Measurements from ENCODE around the gene ZNF765.
"Not testable (repeated sequence)": the region's sequence is repeated elsewhere in the genome, so short reads cannot be mapped to it uniquely, and the experiment has no call there.

Gene ZNF765

GRCh38 chr19:53394974-53395839 is at the start of gene ZNF765:
Gene ZNF765, plus strand, starts transcription at chr19:53395149. Its CDS starts 2,867 bp downstream, at chr19:53398016.
- DNase-seq (ENCODE audit: low spot score): peak; percentile 98

GRCh38 chr19:53355739-53356138 is 39.2 kb upstream of the ZNF765 start:
- no peak for DNase-seq (ENCODE audit: low spot score)

GRCh38 chr19:53357821-53358581 is 36.9 kb upstream of the ZNF765 start:
- DNase-seq (ENCODE audit: low spot score): peak; percentile 4

- not testable (repeated sequence) for DNase-seq (ENCODE audit: low spot score)
Observed at GRCh38 chr19:53360056-53360455, 34.9 kb upstream of the ZNF765 start.

- DNase-seq (ENCODE audit: low spot score): peak; percentile 89
Observed at GRCh38 chr19:53365134-53365898, 29.6 kb upstream of the ZNF765 start, which contains the start of gene ZNF525. Gene ZNF525, plus strand, starts transcription at chr19:53365705. Its CDS starts 6,577 bp downstream, at chr19:53372282.

GRCh38 chr19:53365899-53366493 is 29.0 kb upstream of the ZNF765 start:
- peak; percentile 22 for DNase-seq (ENCODE audit: low spot score)

GRCh38 chr19:53372196-53372595 is 22.8 kb upstream of the ZNF765 start:
- DNase-seq (ENCODE audit: low spot score): no peak

GRCh38 chr19:53374288-53374687 is 20.7 kb upstream of the ZNF765 start:
- no peak for DNase-seq (ENCODE audit: low spot score)

- no peak for DNase-seq (ENCODE audit: low spot score)
Observed at GRCh38 chr19:53374743-53375142, 20.2 kb upstream of the ZNF765 start.

- DNase-seq (ENCODE audit: low spot score): no peak
Observed at GRCh38 chr19:53381376-53381775, 13.6 kb upstream of the ZNF765 start.

- DNase-seq (ENCODE audit: low spot score): no peak
Observed at GRCh38 chr19:53388168-53388567, 6.8 kb upstream of the ZNF765 start.

- no peak for DNase-seq (ENCODE audit: low spot score)
Observed at GRCh38 chr19:53388904-53389303, 6.0 kb upstream of the ZNF765 start.

- no peak for DNase-seq (ENCODE audit: low spot score)
Observed at GRCh38 chr19:53389571-53389970, 5.4 kb upstream of the ZNF765 start.

GRCh38 chr19:53389978-53390377 is 5.0 kb upstream of the ZNF765 start:
- peak; percentile 4 for DNase-seq (ENCODE audit: low spot score)

- DNase-seq (ENCODE audit: low spot score): peak; percentile 56
Observed at GRCh38 chr19:53394522-53394973, 401 bp upstream of the ZNF765 start.

- DNase-seq (ENCODE audit: low spot score): not testable (repeated sequence)
Observed at GRCh38 chr19:53395840-53396524, 1.0 kb downstream of the ZNF765 start.

GRCh38 chr19:53396525-53396868 is 1.5 kb downstream of the ZNF765 start:
- DNase-seq (ENCODE audit: low spot score): no peak

- DNase-seq (ENCODE audit: low spot score): not testable (repeated sequence)
Observed at GRCh38 chr19:53397918-53398317, 3.0 kb downstream of the ZNF765 start.

- no peak for DNase-seq (ENCODE audit: low spot score)
Observed at GRCh38 chr19:53409505-53410204, 14.7 kb downstream of the ZNF765 start.

- not testable (repeated sequence) for DNase-seq (ENCODE audit: low spot score)
Observed at GRCh38 chr19:53420520-53421315, 25.8 kb downstream of the ZNF765 start.
